HG02642 (cell line): ENCODE results near the gene PCBP3.
"Not testable (repeated sequence)": the region's sequence is repeated elsewhere in the genome, so short reads cannot be mapped to it uniquely, and the experiment has no call there.

ENCODE experiments used
- ATAC-seq: cut with Tn5 transposase; IDR thresholded peaks from one replicate; pipeline ENCODE4 v1.9.1; 2021; ENCODE audit warnings: mild to moderate bottlenecking; ENCODE audit not compliant: unreplicated experiment, poor library complexity

The PCBP3 gene

GRCh38 chr21:45643021-45643980 lies at the start of gene PCBP3:
PCBP3 (plus strand) TSS chr21:45643725; CDS start chr21:45850086, 206,361 bp downstream.
- ATAC-seq = peak; percentile 78

- no peak for ATAC-seq
These were observed 48.6 kb upstream of the PCBP3 start for GRCh38 chr21:45594721-45595489.

GRCh38 chr21:45595574-45596295 lies 47.8 kb upstream of the PCBP3 start:
- no peak for ATAC-seq

- ATAC-seq = no peak
These were observed 46.7 kb upstream of the PCBP3 start for GRCh38 chr21:45596704-45597318.

- no peak for ATAC-seq
These were observed 45.4 kb upstream of the PCBP3 start for GRCh38 chr21:45598109-45598508.

GRCh38 chr21:45598666-45599065 lies 44.9 kb upstream of the PCBP3 start:
- ATAC-seq = no peak

- ATAC-seq = no peak
These were observed 44.4 kb upstream of the PCBP3 start for GRCh38 chr21:45599146-45599581.

GRCh38 chr21:45600248-45600647 lies 43.3 kb upstream of the PCBP3 start:
- ATAC-seq = no peak

- ATAC-seq = no peak
These were observed 42.0 kb upstream of the PCBP3 start for GRCh38 chr21:45601551-45601950.

GRCh38 chr21:45602106-45602505 lies 41.4 kb upstream of the PCBP3 start:
- no peak for ATAC-seq

- no peak for ATAC-seq
These were observed 40.0 kb upstream of the PCBP3 start for GRCh38 chr21:45603481-45603880.

GRCh38 chr21:45604681-45605080 lies 38.8 kb upstream of the PCBP3 start:
- not testable (repeated sequence) for ATAC-seq

GRCh38 chr21:45607021-45607908 lies 36.3 kb upstream of the PCBP3 start:
- ATAC-seq = no peak

- no peak for ATAC-seq
These were observed 35.6 kb upstream of the PCBP3 start for GRCh38 chr21:45607909-45608295.

GRCh38 chr21:45608747-45609470 lies 34.6 kb upstream of the PCBP3 start:
- not testable (repeated sequence) for ATAC-seq

GRCh38 chr21:45609616-45610015 lies 33.9 kb upstream of the PCBP3 start:
- not testable (repeated sequence) for ATAC-seq

GRCh38 chr21:45611296-45611695 lies 32.2 kb upstream of the PCBP3 start:
- ATAC-seq = no peak

- ATAC-seq = no peak
These were observed 31.4 kb upstream of the PCBP3 start for GRCh38 chr21:45611939-45612664.
